HFF-Myc (cell line): ENCODE results near the gene PRKCE.

Source experiments
- DNase-seq: peaks from one replicate; pipeline ENCODE4 v3.0.0-alpha.2; 2011; ENCODE audit warnings: low read depth; ENCODE audit errors: extremely low read depth
- H3K4me3 ChIP-seq: replicated peaks from 2 replicates; pipeline ENCODE4 v1.5.1; 2011; ENCODE audit warnings: low read depth, mild to moderate bottlenecking, control low read depth, low read length
- TF ChIP-seq, protein P1 (sequence below): IDR thresholded peaks from 2 replicates; pipeline ENCODE4 v1.5.1; 2012; ENCODE audit warnings: mild to moderate bottlenecking, low read depth, low read length, control low read depth; ENCODE audit errors: missing control alignments

PRKCE gene

DNA sequence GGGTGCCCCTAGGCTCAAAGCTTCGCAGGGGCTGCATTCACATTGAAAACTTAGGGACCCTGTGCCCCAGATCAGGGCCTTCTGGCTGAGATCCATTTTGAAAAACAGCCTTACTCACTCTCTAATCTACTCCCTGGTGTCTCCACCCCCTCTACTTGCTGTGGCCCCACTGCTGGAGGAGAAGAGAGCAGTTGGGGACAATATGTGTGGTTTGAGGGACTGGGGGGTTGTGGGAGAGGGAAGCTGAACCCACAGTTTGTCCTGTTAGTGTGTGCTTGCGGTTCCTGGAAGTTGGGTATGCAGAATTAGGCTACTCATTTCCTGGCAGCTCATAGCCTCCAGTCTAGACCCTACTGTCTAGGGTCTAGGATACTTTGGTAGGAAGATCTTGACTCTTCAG is 211.4 kb downstream of the PRKCE start:
- no peak for DNase-seq
- TF ChIP-seq, protein P1, sequence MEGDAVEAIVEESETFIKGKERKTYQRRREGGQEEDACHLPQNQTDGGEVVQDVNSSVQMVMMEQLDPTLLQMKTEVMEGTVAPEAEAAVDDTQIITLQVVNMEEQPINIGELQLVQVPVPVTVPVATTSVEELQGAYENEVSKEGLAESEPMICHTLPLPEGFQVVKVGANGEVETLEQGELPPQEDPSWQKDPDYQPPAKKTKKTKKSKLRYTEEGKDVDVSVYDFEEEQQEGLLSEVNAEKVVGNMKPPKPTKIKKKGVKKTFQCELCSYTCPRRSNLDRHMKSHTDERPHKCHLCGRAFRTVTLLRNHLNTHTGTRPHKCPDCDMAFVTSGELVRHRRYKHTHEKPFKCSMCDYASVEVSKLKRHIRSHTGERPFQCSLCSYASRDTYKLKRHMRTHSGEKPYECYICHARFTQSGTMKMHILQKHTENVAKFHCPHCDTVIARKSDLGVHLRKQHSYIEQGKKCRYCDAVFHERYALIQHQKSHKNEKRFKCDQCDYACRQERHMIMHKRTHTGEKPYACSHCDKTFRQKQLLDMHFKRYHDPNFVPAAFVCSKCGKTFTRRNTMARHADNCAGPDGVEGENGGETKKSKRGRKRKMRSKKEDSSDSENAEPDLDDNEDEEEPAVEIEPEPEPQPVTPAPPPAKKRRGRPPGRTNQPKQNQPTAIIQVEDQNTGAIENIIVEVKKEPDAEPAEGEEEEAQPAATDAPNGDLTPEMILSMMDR: no peak
- H3K4me3 ChIP-seq: no peak overlapping the region

DNA sequence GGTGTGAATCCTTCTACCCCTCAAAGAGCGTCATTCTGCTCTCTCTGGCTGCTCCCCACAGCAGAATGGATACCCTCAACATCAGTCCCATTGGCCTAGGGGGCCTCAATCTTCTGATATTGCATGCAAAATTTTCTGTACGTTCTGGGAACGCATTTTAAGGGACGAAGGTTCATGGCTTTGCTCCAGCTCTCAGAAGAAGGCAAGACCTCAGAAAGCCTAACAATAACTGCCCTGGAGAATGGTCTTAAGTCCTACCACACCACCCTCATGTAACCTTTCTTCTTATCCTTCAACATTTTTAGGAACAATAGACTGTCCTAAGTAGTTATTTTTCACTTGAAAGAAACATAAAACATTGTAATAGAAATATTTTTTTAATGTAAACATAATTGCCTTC is 212.6 kb downstream of the PRKCE start:
- H3K4me3 ChIP-seq: no peak overlapping the region
- no peak for DNase-seq
- TF ChIP-seq, protein P1: no peak

DNA sequence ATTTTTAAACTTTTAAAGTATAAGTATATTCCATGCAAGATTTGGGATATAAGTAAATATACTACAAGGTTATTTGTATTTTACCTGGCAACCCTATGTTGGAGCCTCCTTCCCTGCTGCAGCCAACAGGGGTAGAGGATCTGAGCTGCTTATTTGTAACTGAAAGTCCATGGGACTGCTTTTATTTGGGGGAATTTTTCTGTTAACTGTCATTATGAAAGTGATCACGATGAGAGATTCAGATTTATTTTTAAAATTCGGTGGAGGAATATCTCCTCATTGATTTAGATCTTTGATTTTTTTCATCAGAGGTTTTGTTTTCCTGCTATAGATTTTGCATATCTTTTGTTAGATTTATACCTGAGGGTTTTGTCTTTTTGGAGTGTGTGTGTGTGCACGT is 215.9 kb downstream of the PRKCE start:
- H3K4me3 ChIP-seq: no peak overlapping the region
- TF ChIP-seq, protein P1: no peak
- DNase-seq: no peak

DNA sequence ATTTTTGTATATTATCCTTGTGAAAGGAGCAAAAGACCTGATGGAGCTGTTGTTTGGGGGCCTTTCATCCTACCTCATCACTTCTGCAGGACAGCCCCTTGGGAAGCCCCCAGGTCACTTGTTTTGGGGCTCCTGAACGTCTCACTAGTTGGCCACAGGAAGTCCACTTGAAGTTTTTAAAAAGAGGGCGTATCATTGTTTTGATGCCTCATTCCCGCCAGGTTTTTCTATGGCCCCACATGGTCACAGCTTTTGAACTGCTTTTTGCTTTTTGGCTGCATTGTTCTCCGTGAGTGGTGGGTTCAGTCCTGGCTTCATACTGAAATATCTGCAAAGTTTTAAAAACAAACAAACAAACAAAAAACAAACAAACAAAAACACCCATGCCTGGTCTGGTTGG is 216.3 kb downstream of the PRKCE start:
- H3K4me3 ChIP-seq: no peak overlapping the region
- TF ChIP-seq, protein P1: no peak
- DNase-seq: no peak

DNA sequence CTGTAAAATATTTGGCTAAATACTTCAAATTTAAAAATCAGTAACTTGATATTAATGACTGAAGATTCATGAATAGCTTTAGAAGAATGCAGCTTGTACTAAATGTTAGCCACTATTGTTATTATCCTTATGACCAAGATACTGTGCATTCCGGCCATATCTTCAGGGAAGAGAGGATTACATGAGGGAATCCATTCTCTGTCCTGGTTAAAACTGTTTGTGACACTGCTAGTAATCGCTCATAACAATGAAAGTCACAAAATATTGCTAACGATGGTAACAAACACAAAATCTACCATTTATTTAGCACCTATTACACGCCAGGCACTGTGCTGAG is 217.7 kb downstream of the PRKCE start:
- DNase-seq: no peak
- no peak overlapping the region for H3K4me3 ChIP-seq
- TF ChIP-seq, protein P1: no peak

DNA sequence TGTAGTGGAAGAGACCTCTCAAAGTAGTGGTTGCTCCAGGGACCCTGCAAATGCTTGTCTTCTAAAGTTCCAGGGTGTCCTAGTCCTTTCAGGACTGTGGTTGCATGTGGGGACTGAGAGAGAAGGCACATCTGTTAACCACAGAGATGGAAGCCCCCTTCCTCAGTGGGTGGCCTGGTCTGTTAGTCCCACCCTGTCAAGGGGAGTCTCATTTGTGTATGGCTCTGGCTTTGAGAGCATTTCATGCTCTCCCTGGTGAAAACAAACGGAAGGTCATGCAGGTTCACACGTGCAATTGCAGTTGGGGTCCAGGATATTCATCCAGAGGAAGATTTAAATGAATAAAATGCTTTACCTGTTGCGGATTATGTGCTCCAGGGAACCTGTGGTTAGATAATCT is 219.6 kb downstream of the PRKCE start:
- no peak overlapping the region for H3K4me3 ChIP-seq
- DNase-seq: no peak
- TF ChIP-seq, protein P1: no peak

DNA sequence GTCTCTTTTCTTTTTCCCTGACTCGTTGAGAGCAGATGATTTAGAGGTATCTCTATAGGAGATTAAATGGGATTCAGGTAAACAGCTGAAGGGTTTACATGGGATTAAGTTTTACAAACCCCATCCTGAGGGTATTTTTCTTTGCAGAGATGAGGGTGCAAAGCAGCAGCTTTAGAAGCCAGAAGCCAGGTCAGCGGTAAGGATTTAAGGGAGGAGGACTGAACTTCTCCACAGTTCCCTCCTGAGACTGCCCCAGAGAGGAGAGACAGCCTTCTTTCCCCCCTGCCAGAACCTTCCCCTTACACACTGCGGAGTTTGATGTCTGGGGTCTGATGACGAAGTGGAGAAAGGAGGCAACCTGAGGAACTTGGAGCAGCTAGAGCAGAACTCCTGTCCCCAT is 220.1 kb downstream of the PRKCE start:
- H3K4me3 ChIP-seq: no peak overlapping the region
- TF ChIP-seq, protein P1: no peak
- DNase-seq: no peak
